GM12878 (cell line): Measurements from ENCODE around the gene ZNF841. TPM values are rescaled to one million over a fixed set of nuclear protein-coding genes. Genes with fewer than 3 reads are reported as not detected.

Experiments used
- ATAC-seq: fragments of 200-7000 bp; cut with Tn5 transposase; 3 replicates; pipeline ENCODE4 v1.9.1; 2020; ENCODE audit warnings: mild to moderate bottlenecking, moderate library complexity
- BruUV-seq: library from RNA; stranded (reverse); fragments of 400-500 nt; replicated peaks from 2 replicates; lab custom pipeline; 2021; lab: Mats Ljungman, UMichigan
- CTCF ChIA-PET: fragments of 300-600 bp; sonication (Branson Sonifier 250); formaldehyde crosslinking; extraction: SDS; loops from one replicate; lab custom pipeline; 2021; ENCODE audit warnings: inconsistent platforms; lab: Yijun Ruan, JAX
- POLR2A ChIA-PET: fragments of 350-600 bp; formaldehyde crosslinking; extraction: SDS; loops from one replicate; lab custom pipeline; 2021; ENCODE audit warnings: inconsistent platforms; lab: Charles Lee
- RAD21 ChIA-PET: fragments of 300-600 bp; sonication (Branson Sonifier 250); formaldehyde crosslinking; loops from one replicate; lab custom pipeline; 2023; ENCODE audit warnings: antibody characterized with exemption; ENCODE audit not compliant: unreplicated experiment; lab: Charles Lee
- SMC1A ChIA-PET: fragments of 300-600 bp; sonication (Branson Sonifier 250); formaldehyde crosslinking; loops from one replicate; lab custom pipeline; 2023; ENCODE audit not compliant: unreplicated experiment, uncharacterized antibody; lab: Charles Lee
- DNase-seq: peaks from one replicate; pipeline ENCODE4 v3.0.0-alpha.2; 2011; ENCODE audit warnings: low read depth, low spot score
- FAIRE-seq: peaks from 3 replicates; lab custom pipeline; 2011; peaks lifted over from hg19 to GRCh38; lab: Jason Lieb, UNC
- H2AFZ ChIP-seq: 2 replicates; pipeline ENCODE4 v1.6.0; 2011; ENCODE audit warnings: low read depth, low read length, control low read depth; ENCODE audit not compliant: control insufficient read depth
- H3K27ac ChIP-seq: 2 replicates; pipeline ENCODE4 v1.5.1; 2011; ENCODE audit warnings: control low read depth; ENCODE audit not compliant: control insufficient read depth, insufficient read depth
- H3K27me3 ChIP-seq, 2 experiments: replicated peaks in 1 of 2; 2 replicates each; pipeline versions ENCODE4 v1.6.0 to v1.6.1; 2011; ENCODE audit warnings: low read length in 1 of 2; ENCODE audit not compliant: control insufficient read depth in 2 of 2, insufficient read depth in 2 of 2
- H3K36me3 ChIP-seq, 2 experiments: 2 replicates each; pipeline ENCODE4 v1.5.1; 2011; ENCODE audit warnings: low read length in 1 of 2; ENCODE audit not compliant: control insufficient read depth in 2 of 2, insufficient read depth in 2 of 2
- H3K4me1 ChIP-seq: 2 replicates; pipeline ENCODE4 v1.6.1; 2011; ENCODE audit warnings: mild to moderate bottlenecking, low read length, moderate library complexity, mixed read lengths; ENCODE audit not compliant: control insufficient read depth, insufficient read depth
- H3K4me2 ChIP-seq: 2 replicates; pipeline ENCODE4 v1.6.0; 2011; ENCODE audit warnings: control low read depth; ENCODE audit not compliant: control insufficient read depth, insufficient read depth
- H3K4me3 ChIP-seq: fragments of 200-600 bp; sonication (generic); 2 replicates; pipeline ENCODE4 v1.5.1; 2016
- H3K79me2 ChIP-seq: 2 replicates; pipeline ENCODE4 v1.6.0; 2011; ENCODE audit warnings: low read length; ENCODE audit not compliant: control insufficient read depth, insufficient read depth
- H3K9ac ChIP-seq: 2 replicates; pipeline ENCODE4 v1.8.0; 2011; ENCODE audit warnings: low read length, control low read depth, mixed read lengths; ENCODE audit not compliant: control insufficient read depth, insufficient read depth
- H3K9me3 ChIP-seq: replicated peaks from 3 replicates; pipeline ENCODE4 v1.5.1; 2011; ENCODE audit warnings: mild to moderate bottlenecking, low read length; ENCODE audit not compliant: control insufficient read depth, insufficient read depth
- H4K20me1 ChIP-seq: 2 replicates; pipeline ENCODE4 v1.6.0; 2011; ENCODE audit not compliant: control insufficient read depth, insufficient read depth
- CBFB ChIP-seq: IDR thresholded peaks from 2 replicates; pipeline ENCODE4 v1.6.1; 2016; ENCODE audit warnings: antibody characterized with exemption, low read depth
- CBX5 ChIP-seq: sonication (generic); IDR thresholded peaks from 2 replicates; pipeline ENCODE4 v1.6.1; 2016; ENCODE audit warnings: low read depth, moderate library complexity, mild to moderate bottlenecking, inconsistent platforms
- CREM ChIP-seq: IDR thresholded peaks from 2 replicates; pipeline ENCODE4 v1.6.1; 2014; ENCODE audit warnings: antibody characterized with exemption, low read depth
- FOXM1 ChIP-seq: IDR thresholded peaks from 2 replicates; pipeline ENCODE4 v1.6.1; 2012; ENCODE audit warnings: low read depth, mild to moderate bottlenecking, inconsistent platforms, low read length, moderate library complexity
- GABPA ChIP-seq: IDR thresholded peaks from 2 replicates; pipeline ENCODE4 v1.6.1; 2014; ENCODE audit warnings: antibody characterized with exemption, low read depth, mild to moderate bottlenecking, inconsistent platforms
- IKZF2 ChIP-seq, 2 experiments: fragments of 450-650 bp; IDR thresholded peaks; 2 replicates each; pipeline ENCODE4 v1.6.1; 2017; ENCODE audit warnings: mild to moderate bottlenecking in 2 of 2, moderate library complexity in 2 of 2
- JUND ChIP-seq: IDR thresholded peaks from 2 replicates; pipeline ENCODE4 v1.6.1; 2012; ENCODE audit warnings: low read depth, mild to moderate bottlenecking, low read length, improper control_type of control experiment, moderate library complexity
- NFYB ChIP-seq: IDR thresholded peaks from 2 replicates; pipeline ENCODE4 v1.6.1; 2011; ENCODE audit warnings: low read depth, mild to moderate bottlenecking, low read length, improper control_type of control experiment, moderate library complexity; ENCODE audit not compliant: insufficient read depth
- PML ChIP-seq: IDR thresholded peaks from 2 replicates; pipeline ENCODE4 v1.6.1; 2012; ENCODE audit warnings: low read length, inconsistent platforms
- RAD21 ChIP-seq: IDR thresholded peaks from 2 replicates; pipeline ENCODE4 v1.6.1; 2011; ENCODE audit warnings: mild to moderate bottlenecking, low read depth, low read length, moderate library complexity; ENCODE audit not compliant: insufficient read depth
- RBBP5 ChIP-seq: fragments of 200-600 bp; sonication (generic); conservative IDR thresholded peaks from 2 replicates; pipeline ENCODE4 v1.6.1; 2016
- ZBED1 ChIP-seq: IDR thresholded peaks from 2 replicates; pipeline ENCODE4 v1.6.1; 2016; ENCODE audit warnings: borderline replicate concordance
- ZNF384 ChIP-seq: IDR thresholded peaks from 2 replicates; pipeline ENCODE4 v1.6.1; 2012; ENCODE audit warnings: low read depth, mild to moderate bottlenecking, low read length, improper control_type of control experiment, borderline replicate concordance
- WGBS: methylation state at CpG from one replicate; pipeline ENCODE4 v1.1.6; 2016; ENCODE audit warnings: low lambda C conversion rate; ENCODE audit not compliant: insufficient replicate concordance, insufficient coverage; ENCODE audit errors: missing lambda C conversion rate; 5-methylcytosine and 5-hydroxymethylcytosine counted together
- in situ Hi-C: fragments of 300-500 bp; cut with MboI; formaldehyde crosslinking; loops from 9 replicates; pipeline ENCODE4 v1.14.3; 2018; ENCODE audit warnings: mixed read lengths
- intact Hi-C: fragments of 100-400 bp; cut with micrococcal nuclease; formaldehyde crosslinking; loops from one replicate; pipeline ENCODE4 v1.14.2; 2022; ENCODE audit not compliant: unreplicated experiment
- polyA plus RNA-seq, 11 experiments: library from polyadenylated mRNA; depleted of rRNA in 4 of 11; unstranded in 6 of 11; stranded (reverse) in 5 of 11; fragments of >200 nt; fragmentation: Nextera tagmentation in 4 of 11; fragmentation: Illumina TruSeq in 1 of 11; extraction: Ambion mirVana in 4 of 11; extraction: Trizol in 1 of 11; gene quantifications; 1 replicate in 1 of 11; 2 replicates in 10 of 11; pipeline versions ENCODE4 v1.2.1 to v1.2.3, GENCODE V29; 2011 to 2016; ENCODE audit warnings: inconsistent platforms in 2 of 11, missing spikeins in 2 of 11, low read depth in 1 of 11
- total RNA-seq, 4 experiments: library from RNA; depleted of rRNA in 3 of 4; stranded (reverse); fragments of >200 nt in 3 of 4; fragmentation: Illumina TruSeq in 1 of 4; extraction: Trizol in 1 of 4; gene quantifications; 2 replicates each; pipeline versions ENCODE4 v1.2.1 to v1.2.3, GENCODE V29; 2013 to 2021
- TF ChIP-seq, protein P1 (sequence below): fragments of 450-650 bp; IDR thresholded peaks from 2 replicates; pipeline ENCODE4 v1.6.1; 2018; ENCODE audit warnings: borderline replicate concordance, mild to moderate bottlenecking; ENCODE audit not compliant: partially characterized antibody
- TF ChIP-seq, protein P2 (sequence below): fragments of 450-650 bp; IDR thresholded peaks from 2 replicates; pipeline ENCODE4 v1.6.1; 2017; ENCODE audit warnings: mild to moderate bottlenecking, moderate library complexity

Gene ZNF841
- total and polyA plus RNA-seq, 10 of the 15 experiments (the other 5 are each of a cell fraction or from before 2014, with no cell fraction given) = 1.4 to 15.0 (median 8.2) TPM

DNA sequence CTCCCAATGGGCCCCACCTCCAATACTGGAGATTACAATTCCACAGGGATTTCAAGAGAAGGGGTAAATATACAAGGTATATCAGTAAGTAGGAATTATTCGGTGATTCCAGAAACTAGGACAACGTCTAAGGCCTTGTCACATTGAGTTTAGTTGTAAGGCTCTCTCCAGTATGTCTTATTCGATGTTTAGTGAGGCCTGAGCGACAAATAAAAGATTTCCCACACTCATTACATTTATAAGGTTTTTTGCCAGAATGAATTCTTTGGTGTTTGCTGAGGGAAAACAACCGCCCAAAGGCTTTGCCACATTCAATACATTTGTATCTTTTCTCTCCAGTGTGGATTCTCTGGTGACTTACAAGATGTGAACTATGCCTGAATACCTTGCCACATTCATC is 19.1 kb upstream of the ZNF841 start:
- SMC1A ChIA-PET = no interaction called here
- Histone ChIP-seq H3K27ac (no peak overlapping the region), H4K20me1 (no peaks in the 10 kb centered on the region), H3K27me3 (no peaks in the 10 kb centered on the region), H3K36me3 (peaks cover 2 to 7% of the 10 kb centered on the region in 2 experiments), H3K79me2 (no peaks in the 10 kb centered on the region), H3K4me3 (no peak overlapping the region), H2AFZ (no peak overlapping the region), H3K4me2 (no peak overlapping the region), H3K9me3 (peaks cover 56% of the 10 kb centered on the region), H3K4me1 (no peaks in the 10 kb centered on the region), H3K9ac (no peak overlapping the region)
- no peak for TF ChIP-seq JUND
- TF ChIP-seq CBX5 = no peak
- TF ChIP-seq CREM = no peak
- TF ChIP-seq GABPA = no peak
- TF ChIP-seq, protein P1, sequence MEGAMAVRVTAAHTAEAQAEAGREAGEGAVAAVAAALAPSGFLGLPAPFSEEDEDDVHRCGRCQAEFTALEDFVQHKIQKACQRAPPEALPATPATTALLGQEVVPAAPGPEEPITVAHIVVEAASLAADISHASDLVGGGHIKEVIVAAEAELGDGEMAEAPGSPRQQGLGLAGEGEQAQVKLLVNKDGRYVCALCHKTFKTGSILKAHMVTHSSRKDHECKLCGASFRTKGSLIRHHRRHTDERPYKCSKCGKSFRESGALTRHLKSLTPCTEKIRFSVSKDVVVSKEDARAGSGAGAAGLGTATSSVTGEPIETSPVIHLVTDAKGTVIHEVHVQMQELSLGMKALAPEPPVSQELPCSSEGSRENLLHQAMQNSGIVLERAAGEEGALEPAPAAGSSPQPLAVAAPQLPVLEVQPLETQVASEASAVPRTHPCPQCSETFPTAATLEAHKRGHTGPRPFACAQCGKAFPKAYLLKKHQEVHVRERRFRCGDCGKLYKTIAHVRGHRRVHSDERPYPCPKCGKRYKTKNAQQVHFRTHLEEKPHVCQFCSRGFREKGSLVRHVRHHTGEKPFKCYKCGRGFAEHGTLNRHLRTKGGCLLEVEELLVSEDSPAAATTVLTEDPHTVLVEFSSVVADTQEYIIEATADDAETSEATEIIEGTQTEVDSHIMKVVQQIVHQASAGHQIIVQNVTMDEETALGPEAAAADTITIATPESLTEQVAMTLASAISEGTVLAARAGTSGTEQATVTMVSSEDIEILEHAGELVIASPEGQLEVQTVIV = no peak
- TF ChIP-seq FOXM1 = no peak
- TF ChIP-seq ZBED1 = no peak
- TF ChIP-seq CBFB = no peak
- TF ChIP-seq RBBP5 = no peak
- TF ChIP-seq, protein P2, sequence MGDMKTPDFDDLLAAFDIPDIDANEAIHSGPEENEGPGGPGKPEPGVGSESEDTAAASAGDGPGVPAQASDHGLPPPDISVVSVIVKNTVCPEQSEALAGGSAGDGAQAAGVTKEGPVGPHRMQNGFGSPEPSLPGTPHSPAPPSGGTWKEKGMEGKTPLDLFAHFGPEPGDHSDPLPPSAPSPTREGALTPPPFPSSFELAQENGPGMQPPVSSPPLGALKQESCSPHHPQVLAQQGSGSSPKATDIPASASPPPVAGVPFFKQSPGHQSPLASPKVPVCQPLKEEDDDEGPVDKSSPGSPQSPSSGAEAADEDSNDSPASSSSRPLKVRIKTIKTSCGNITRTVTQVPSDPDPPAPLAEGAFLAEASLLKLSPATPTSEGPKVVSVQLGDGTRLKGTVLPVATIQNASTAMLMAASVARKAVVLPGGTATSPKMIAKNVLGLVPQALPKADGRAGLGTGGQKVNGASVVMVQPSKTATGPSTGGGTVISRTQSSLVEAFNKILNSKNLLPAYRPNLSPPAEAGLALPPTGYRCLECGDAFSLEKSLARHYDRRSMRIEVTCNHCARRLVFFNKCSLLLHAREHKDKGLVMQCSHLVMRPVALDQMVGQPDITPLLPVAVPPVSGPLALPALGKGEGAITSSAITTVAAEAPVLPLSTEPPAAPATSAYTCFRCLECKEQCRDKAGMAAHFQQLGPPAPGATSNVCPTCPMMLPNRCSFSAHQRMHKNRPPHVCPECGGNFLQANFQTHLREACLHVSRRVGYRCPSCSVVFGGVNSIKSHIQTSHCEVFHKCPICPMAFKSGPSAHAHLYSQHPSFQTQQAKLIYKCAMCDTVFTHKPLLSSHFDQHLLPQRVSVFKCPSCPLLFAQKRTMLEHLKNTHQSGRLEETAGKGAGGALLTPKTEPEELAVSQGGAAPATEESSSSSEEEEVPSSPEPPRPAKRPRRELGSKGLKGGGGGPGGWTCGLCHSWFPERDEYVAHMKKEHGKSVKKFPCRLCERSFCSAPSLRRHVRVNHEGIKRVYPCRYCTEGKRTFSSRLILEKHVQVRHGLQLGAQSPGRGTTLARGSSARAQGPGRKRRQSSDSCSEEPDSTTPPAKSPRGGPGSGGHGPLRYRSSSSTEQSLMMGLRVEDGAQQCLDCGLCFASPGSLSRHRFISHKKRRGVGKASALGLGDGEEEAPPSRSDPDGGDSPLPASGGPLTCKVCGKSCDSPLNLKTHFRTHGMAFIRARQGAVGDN = no peak
- no peak for TF ChIP-seq IKZF2 (IDR thresholded peaks at IDR 0.05)
- TF ChIP-seq ZNF384 = no peak
- TF ChIP-seq RAD21 = no peak
- no peak for TF ChIP-seq NFYB
- no peak for TF ChIP-seq PML
- CTCF ChIA-PET = no interaction called here
- intact Hi-C loops = no loop called here
- FAIRE-seq (no peak), ATAC-seq (no peak), DNase-seq (no peak)
- POLR2A ChIA-PET = no interaction called here
- BruUV-seq = no TSS peak
- WGBS = 93% methylated on average over 5 of the region's 5 CpGs
- RAD21 ChIA-PET = no interaction called here
- in situ Hi-C loops = no loop called here
